Neuronal stem cell (in vitro differentiated cells): ENCODE results near the gene PCBP2.
"Not testable (repeated sequence)": the region's sequence is repeated elsewhere in the genome, so short reads cannot be mapped to it uniquely, and the experiment has no call there.

Experiments used
- DNase-seq: peaks from one replicate; pipeline ENCODE4 v3.0.0-alpha.2; 2013; ENCODE audit warnings: low spot score
- H2AFZ ChIP-seq: one replicate; pipeline ENCODE4 v1.6.1; 2013; ENCODE audit warnings: mild to moderate bottlenecking, low read length, inconsistent platforms
- H2AK5ac ChIP-seq: 2 replicates; pipeline ENCODE4 v1.6.1; 2013; ENCODE audit warnings: low read depth, mild to moderate bottlenecking, inconsistent platforms, low read length, moderate library complexity, mixed read lengths
- H2BK120ac ChIP-seq: 2 replicates; pipeline ENCODE4 v1.6.1; 2013; ENCODE audit warnings: low read depth, mild to moderate bottlenecking, inconsistent platforms, low read length, moderate library complexity, mixed read lengths
- H2BK12ac ChIP-seq: one replicate; pipeline ENCODE4 v1.6.1; 2013; ENCODE audit warnings: low read length, inconsistent platforms
- H2BK15ac ChIP-seq: 2 replicates; pipeline ENCODE4 v1.6.1; 2013; ENCODE audit warnings: mild to moderate bottlenecking, low read length, inconsistent platforms, mixed read lengths
- H2BK5ac ChIP-seq: one replicate; pipeline ENCODE4 v1.6.1; 2013; ENCODE audit warnings: inconsistent platforms, mild to moderate bottlenecking, low read length, moderate library complexity
- H3K14ac ChIP-seq: one replicate; pipeline ENCODE4 v1.6.1; 2013; ENCODE audit warnings: low read length, inconsistent platforms
- H3K18ac ChIP-seq: 2 replicates; pipeline ENCODE4 v1.6.1; 2013; ENCODE audit warnings: low read length, inconsistent platforms
- H3K23ac ChIP-seq: 2 replicates; pipeline ENCODE4 v1.6.1; 2013; ENCODE audit warnings: low read depth, mild to moderate bottlenecking, mixed read lengths, low read length, inconsistent platforms; ENCODE audit not compliant: poor library complexity
- H3K27ac ChIP-seq: replicated peaks from 3 replicates; pipeline ENCODE4 v1.5.1; 2013; ENCODE audit warnings: low read length, inconsistent platforms
- H3K27me3 ChIP-seq, 3 experiments: 2 replicates each; pipeline ENCODE4 v1.6.1; 2013; ENCODE audit warnings: low read length in 3 of 3, mild to moderate bottlenecking in 2 of 3, inconsistent platforms in 1 of 3, low read depth in 1 of 3, mixed read lengths in 1 of 3, moderate library complexity in 1 of 3; ENCODE audit not compliant: control insufficient read depth in 3 of 3, insufficient read depth in 3 of 3
- H3K36me3 ChIP-seq, 2 donors: replicated peaks in 1 of 2; 2 replicates each; pipeline ENCODE4 v1.6.1; 2013; ENCODE audit warnings: low read length in 2 of 2; ENCODE audit not compliant: control insufficient read depth in 2 of 2, insufficient read depth in 2 of 2
- H3K4ac ChIP-seq: 2 replicates; pipeline ENCODE4 v1.6.1; 2013; ENCODE audit warnings: inconsistent platforms, mild to moderate bottlenecking, low read length, moderate library complexity
- H3K4me1 ChIP-seq, 2 donors: 1 replicate in 1 of 2; 2 replicates in 1 of 2; pipeline ENCODE4 v1.6.1; 2013; ENCODE audit warnings: low read length in 2 of 2, low read depth in 1 of 2; ENCODE audit not compliant: control insufficient read depth in 2 of 2, insufficient read depth in 1 of 2
- H3K4me2 ChIP-seq: one replicate; pipeline ENCODE4 v1.6.1; 2013; ENCODE audit warnings: mild to moderate bottlenecking, low read length, inconsistent platforms; ENCODE audit not compliant: insufficient read depth, poor library complexity, severe bottlenecking
- H3K4me3 ChIP-seq, 2 donors: 2 replicates each; pipeline ENCODE4 v1.5.1; 2013; ENCODE audit warnings: low read length in 2 of 2, mild to moderate bottlenecking in 2 of 2, inconsistent platforms in 1 of 2, moderate library complexity in 1 of 2
- H3K79me1 ChIP-seq: one replicate; pipeline ENCODE4 v1.6.1; 2013; ENCODE audit warnings: low read depth, mild to moderate bottlenecking, inconsistent platforms, low read length, moderate library complexity
- H3K9ac ChIP-seq: one replicate; pipeline ENCODE4 v1.6.1; 2013; ENCODE audit warnings: mild to moderate bottlenecking, low read depth, low read length, inconsistent platforms; ENCODE audit not compliant: poor library complexity
- H3K9me3 ChIP-seq, 2 donors: replicated peaks in 1 of 2; 2 replicates each; pipeline versions ENCODE3 to v1.6.1; 2013; ENCODE audit warnings: low read length in 2 of 2, mild to moderate bottlenecking in 2 of 2, inconsistent platforms in 1 of 2, low read depth in 1 of 2, mixed read lengths in 1 of 2, moderate library complexity in 1 of 2; ENCODE audit not compliant: control insufficient read depth in 2 of 2, insufficient read depth in 1 of 2
- H4K8ac ChIP-seq: one replicate; pipeline ENCODE4 v1.6.1; 2013; ENCODE audit warnings: low read depth, mild to moderate bottlenecking, inconsistent platforms, low read length, moderate library complexity
- H4K91ac ChIP-seq: one replicate; pipeline ENCODE4 v1.6.1; 2013; ENCODE audit warnings: low read length, low read depth, mild to moderate bottlenecking, inconsistent platforms; ENCODE audit not compliant: poor library complexity
- whole genome bisulfite sequencing, 2 donors: extraction: QIAGEN DNeasy Blood & Tissue Kit; methylation state at CpG; one replicate each; pipeline ENCODE4 v1.1.7; 2013; ENCODE audit warnings: missing lambda C conversion rate in 2 of 2, mixed read lengths in 1 of 2; ENCODE audit not compliant: insufficient read length in 2 of 2, insufficient replicate concordance in 1 of 2; ENCODE audit errors: extremely low coverage in 2 of 2; 5-methylcytosine and 5-hydroxymethylcytosine counted together

PCBP2 gene

GRCh38 chr12:53413485-53414204 is 38.3 kb upstream of the PCBP2 start:
- Histone ChIP-seq H4K91ac (no peak overlapping the region), H3K36me3 (peaks cover 12 to 54% of the 10 kb centered on the region in 2 donors), H2BK120ac (no peak overlapping the region), H3K14ac (no peak overlapping the region), H3K9me3 (no peaks in the 10 kb centered on the region), H3K79me1 (no peaks in the 10 kb centered on the region), H2AK5ac (no peak overlapping the region), H3K27me3 (no peaks in the 10 kb centered on the region), H3K18ac (no peak overlapping the region), H3K27ac (peak overlapping the region; percentile 69), H4K8ac (no peak overlapping the region), H2AFZ (no peak overlapping the region), H3K23ac (no peak overlapping the region), H3K4ac (no peak overlapping the region), H3K4me2 (no peak overlapping the region), H3K4me3 (no peak overlapping the region), H2BK15ac (no peak overlapping the region), H3K4me1 (peaks cover 10 to 21% of the 10 kb centered on the region in 2 donors), H2BK5ac (no peak overlapping the region), H2BK12ac (no peak overlapping the region), H3K9ac (no peak overlapping the region)
- no CpG with 5 or more reads among the region's 3 CpGs for WGBS, 2 donors
- DNase-seq: no peak

GRCh38 chr12:53414756-53415417 is 37.0 kb upstream of the PCBP2 start:
- no peak overlapping the region for H2BK12ac ChIP-seq
- peaks cover 7 to 42% of the 10 kb centered on the region in 2 donors for H3K36me3 ChIP-seq
- no peak overlapping the region for H3K18ac ChIP-seq
- H3K23ac ChIP-seq: no peak overlapping the region
- no peak overlapping the region for H2BK120ac ChIP-seq
- H2BK15ac ChIP-seq: no peak overlapping the region
- H4K91ac ChIP-seq: no peak overlapping the region
- H4K8ac ChIP-seq: no peak overlapping the region
- H2BK5ac ChIP-seq: no peak overlapping the region
- no peak overlapping the region for H3K4me2 ChIP-seq
- no peaks in the 10 kb centered on the region for H3K9me3 ChIP-seq
- DNase-seq: no peak
- no peak overlapping the region for H3K27ac ChIP-seq
- H3K9ac ChIP-seq: no peak overlapping the region
- H3K27me3 ChIP-seq: no peaks in the 10 kb centered on the region
- no peak overlapping the region for H2AFZ ChIP-seq
- no CpG with 5 or more reads among the region's 3 CpGs for WGBS, 2 donors
- no peak overlapping the region for H3K14ac ChIP-seq
- no peak overlapping the region for H3K4me3 ChIP-seq
- H3K79me1 ChIP-seq: no peaks in the 10 kb centered on the region
- H2AK5ac ChIP-seq: no peak overlapping the region
- peaks cover 10 to 21% of the 10 kb centered on the region in 2 donors for H3K4me1 ChIP-seq
- no peak overlapping the region for H3K4ac ChIP-seq

- not testable (repeated sequence) for H3K14ac ChIP-seq, H3K4ac ChIP-seq, H4K8ac ChIP-seq, H3K79me1 ChIP-seq, H2AFZ ChIP-seq, H2AK5ac ChIP-seq, H3K9me3 ChIP-seq, DNase-seq, H3K4me3 ChIP-seq, H3K9ac ChIP-seq, H3K18ac ChIP-seq, H3K27me3 ChIP-seq, H4K91ac ChIP-seq, H2BK12ac ChIP-seq, H2BK15ac ChIP-seq, H2BK5ac ChIP-seq, H3K4me2 ChIP-seq, H2BK120ac ChIP-seq, H3K23ac ChIP-seq
- Histone ChIP-seq H3K4me1 (peaks cover 10 to 21% of the 10 kb centered on the region in 2 donors), H3K36me3 (peaks cover 5 to 35% of the 10 kb centered on the region in 2 donors), H3K27ac (peak overlapping the region; percentile 38)
- no CpG with 5 or more reads among the region's 2 CpGs for WGBS, 2 donors
Measured at GRCh38 chr12:53415752-53416389, 36.0 kb upstream of the PCBP2 start.

GRCh38 chr12:53417291-53417816 is 34.5 kb upstream of the PCBP2 start:
- WGBS, 2 donors: no CpG with 5 or more reads among the region's 9 CpGs
- H4K8ac ChIP-seq, H3K9me3 ChIP-seq, DNase-seq, H3K27ac ChIP-seq, H2BK120ac ChIP-seq, H3K18ac ChIP-seq, H3K23ac ChIP-seq, H3K79me1 ChIP-seq, H3K4me2 ChIP-seq, H2BK12ac ChIP-seq, H2AFZ ChIP-seq, H3K14ac ChIP-seq, H4K91ac ChIP-seq, H3K4me3 ChIP-seq, H3K27me3 ChIP-seq, H2BK5ac ChIP-seq, H2AK5ac ChIP-seq, H3K9ac ChIP-seq, H3K4ac ChIP-seq, H2BK15ac ChIP-seq: not testable (repeated sequence)
- peaks cover 0 to 21% of the 10 kb centered on the region in 2 donors for H3K36me3 ChIP-seq
- H3K4me1 ChIP-seq: peaks cover 10 to 24% of the 10 kb centered on the region in 2 donors
